H1 (cell line): ENCODE data around the gene OTOL1. TPM values are rescaled to one million over a fixed set of nuclear protein-coding genes. Genes with fewer than 3 reads are reported as not detected.

Experiments used
- CTCF ChIA-PET: fragments of 300-600 bp; sonication (Branson Sonifier 250); formaldehyde crosslinking; loops from one replicate; lab custom pipeline; 2021; ENCODE audit not compliant: partially characterized antibody; lab: Charles Lee
- POLR2A ChIA-PET: fragments of 300-600 bp; sonication (Branson Sonifier 250); formaldehyde crosslinking; loops from one replicate; lab custom pipeline; 2021; ENCODE audit warnings: inconsistent platforms; ENCODE audit not compliant: partially characterized antibody; lab: Charles Lee
- DNase-seq, 2 experiments: peaks; one replicate each; pipeline versions ENCODE4 v3.0.0 to v3.0.0-alpha.2; 2010 to 2022; ENCODE audit warnings: low spot score in 2 of 2, low read depth in 1 of 2, mixed read lengths in 1 of 2
- FAIRE-seq: peaks from 2 replicates; lab custom pipeline; 2011; peaks lifted over from hg19 to GRCh38; lab: Jason Lieb, UNC
- H2AFZ ChIP-seq: 2 replicates; pipeline ENCODE4 v1.8.1; 2012; ENCODE audit warnings: low read length, inconsistent platforms
- H2AK5ac ChIP-seq: 2 replicates; pipeline ENCODE4 v1.6.1; 2013; ENCODE audit warnings: low read depth, low read length
- H2BK120ac ChIP-seq: replicated peaks from 2 replicates; pipeline ENCODE3; 2013; ENCODE audit warnings: low read depth, low read length, inconsistent platforms
- H2BK12ac ChIP-seq: 2 replicates; pipeline ENCODE4 v1.6.1; 2013; ENCODE audit warnings: low read depth, low read length
- H2BK15ac ChIP-seq: 2 replicates; pipeline ENCODE4 v1.6.1; 2013; ENCODE audit warnings: low read length
- H2BK20ac ChIP-seq: 2 replicates; pipeline ENCODE4 v1.6.1; 2013; ENCODE audit warnings: low read length
- H2BK5ac ChIP-seq: 2 replicates; pipeline ENCODE4 v1.6.1; 2013; ENCODE audit warnings: low read depth, low read length
- H3K14ac ChIP-seq: 2 replicates; pipeline ENCODE4 v1.6.1; 2013; ENCODE audit warnings: inconsistent platforms; ENCODE audit not compliant: insufficient read length
- H3K18ac ChIP-seq: 2 replicates; pipeline ENCODE4 v1.6.1; 2013; ENCODE audit warnings: low read length; ENCODE audit errors: extremely low read depth
- H3K23ac ChIP-seq: 2 replicates; pipeline ENCODE4 v1.6.1; 2013; ENCODE audit warnings: inconsistent platforms; ENCODE audit not compliant: insufficient read length
- H3K23me2 ChIP-seq: 2 replicates; pipeline ENCODE4 v1.6.1; 2013; ENCODE audit warnings: low read depth, low read length
- H3K27ac ChIP-seq: 2 replicates; pipeline ENCODE4 v1.6.1; 2011; ENCODE audit warnings: low read depth, low read length, inconsistent platforms
- H3K27me3 ChIP-seq, 4 experiments: replicated peaks in 1 of 4; 1 replicate in 1 of 4; 2 replicates in 3 of 4; pipeline versions ENCODE4 v1.6.1 to v1.8.1; 2011 to 2013; ENCODE audit warnings: low read length in 3 of 4, mild to moderate bottlenecking in 3 of 4, inconsistent platforms in 2 of 4, mixed read lengths in 2 of 4, moderate library complexity in 1 of 4; ENCODE audit not compliant: control insufficient read depth in 3 of 4, insufficient read depth in 3 of 4; ENCODE audit errors: extremely low read depth in 1 of 4
- H3K36me3 ChIP-seq, 4 experiments: 2 replicates each; pipeline versions ENCODE4 v1.6.1 to v1.8.1; 2011 to 2013; ENCODE audit warnings: mild to moderate bottlenecking in 4 of 4, low read length in 3 of 4, moderate library complexity in 2 of 4, control low read depth in 1 of 4, inconsistent platforms in 1 of 4; ENCODE audit not compliant: insufficient read depth in 4 of 4, control insufficient read depth in 2 of 4
- H3K4ac ChIP-seq: replicated peaks from 2 replicates; pipeline ENCODE3; 2013; ENCODE audit warnings: low read length, low read depth, mixed read lengths, inconsistent platforms; ENCODE audit not compliant: insufficient read length
- H3K4me1 ChIP-seq, 4 experiments: replicated peaks in 1 of 4; 1 replicate in 1 of 4; 2 replicates in 3 of 4; pipeline versions ENCODE4 v1.6.1 to v1.8.1; 2011 to 2013; ENCODE audit warnings: low read length in 3 of 4, inconsistent platforms in 2 of 4, mixed read lengths in 1 of 4; ENCODE audit not compliant: insufficient read depth in 4 of 4, control insufficient read depth in 3 of 4
- H3K4me2 ChIP-seq, 2 experiments: 2 replicates each; pipeline versions ENCODE4 v1.6.1 to v1.8.1; 2011 to 2013; ENCODE audit warnings: low read depth in 2 of 2, low read length in 2 of 2, control low read depth in 1 of 2, inconsistent platforms in 1 of 2, mild to moderate bottlenecking in 1 of 2; ENCODE audit not compliant: insufficient read depth in 1 of 2
- H3K4me3 ChIP-seq, 4 experiments: fragments of 200-600, 300-600 bp in 1 of 4; sonication (generic), shearing (Covaris generic), sonication (Bioruptor Twin) in 1 of 4; 2 replicates each; pipeline versions ENCODE4 v1.5.1 to v1.8.1; 2011 to 2016; ENCODE audit warnings: low read length in 4 of 4, low read depth in 3 of 4, control low read depth in 2 of 4, inconsistent platforms in 2 of 4, mild to moderate bottlenecking in 2 of 4, mixed read lengths in 1 of 4, moderate library complexity in 1 of 4; ENCODE audit not compliant: insufficient read depth in 2 of 4; ENCODE audit errors: extremely low read depth in 1 of 4
- H3K56ac ChIP-seq: replicated peaks from 2 replicates; pipeline ENCODE3; 2013; ENCODE audit warnings: low read depth, mild to moderate bottlenecking, mixed read lengths, low read length, inconsistent platforms; ENCODE audit not compliant: insufficient read length
- H3K79me1 ChIP-seq: 2 replicates; pipeline ENCODE4 v1.6.1; 2013; ENCODE audit warnings: low read depth, low read length, control low read depth
- H3K79me2 ChIP-seq, 2 experiments: 2 replicates each; pipeline versions ENCODE4 v1.6.1 to v1.8.1; 2012 to 2013; ENCODE audit warnings: low read length in 2 of 2, mild to moderate bottlenecking in 2 of 2, inconsistent platforms in 1 of 2; ENCODE audit not compliant: insufficient read depth in 2 of 2, control insufficient read depth in 1 of 2
- H3K9ac ChIP-seq, 4 experiments: replicated peaks in 1 of 4; 1 replicate in 1 of 4; 2 replicates in 3 of 4; pipeline versions ENCODE4 v1.6.1 to v1.8.1; 2011 to 2013; ENCODE audit warnings: low read depth in 3 of 4, low read length in 3 of 4, control low read depth in 2 of 4, mild to moderate bottlenecking in 2 of 4, moderate library complexity in 2 of 4, inconsistent platforms in 1 of 4; ENCODE audit errors: extremely low read depth in 1 of 4
- H3K9me3 ChIP-seq, 2 experiments: 2 replicates each; pipeline versions ENCODE4 v1.6.1 to v1.8.1; 2012 to 2013; ENCODE audit warnings: mild to moderate bottlenecking in 2 of 2, moderate library complexity in 2 of 2, control low read depth in 1 of 2, inconsistent platforms in 1 of 2, low read depth in 1 of 2, low read length in 1 of 2, mixed read lengths in 1 of 2; ENCODE audit not compliant: insufficient read depth in 2 of 2
- H4K20me1 ChIP-seq, 2 experiments: replicated peaks in 1 of 2; 2 replicates each; pipeline versions ENCODE3 to v1.8.1; 2011 to 2013; ENCODE audit warnings: inconsistent platforms in 2 of 2, low read length in 2 of 2, mild to moderate bottlenecking in 1 of 2; ENCODE audit not compliant: insufficient read depth in 2 of 2, control insufficient read depth in 1 of 2
- H4K5ac ChIP-seq: 2 replicates; pipeline ENCODE4 v1.6.1; 2013; ENCODE audit warnings: low read length, low read depth, mixed read lengths, inconsistent platforms; ENCODE audit not compliant: insufficient read length
- H4K8ac ChIP-seq: 2 replicates; pipeline ENCODE4 v1.8.0; 2013; ENCODE audit warnings: mild to moderate bottlenecking, moderate library complexity, low read length, inconsistent platforms; ENCODE audit not compliant: insufficient read depth; ENCODE audit errors: extremely low read depth
- H4K91ac ChIP-seq: replicated peaks from 2 replicates; pipeline ENCODE3; 2013; ENCODE audit warnings: low read length, mixed read lengths, inconsistent platforms; ENCODE audit not compliant: insufficient read length
- BACH1 ChIP-seq: IDR thresholded peaks from 2 replicates; pipeline ENCODE4 v1.6.1; 2012; ENCODE audit warnings: low read length, improper control_type of control experiment
- BCL11A ChIP-seq, 2 experiments: IDR thresholded peaks; one replicate each; pipeline ENCODE4 v1.6.1; 2011; ENCODE audit warnings: low read depth in 2 of 2, low read length in 2 of 2, mild to moderate bottlenecking in 2 of 2
- CTBP2 ChIP-seq: IDR thresholded peaks from 2 replicates; pipeline ENCODE4 v1.7.0; 2011; ENCODE audit warnings: borderline replicate concordance, mild to moderate bottlenecking, moderate library complexity, mixed read lengths, low read length; ENCODE audit not compliant: insufficient read depth, insufficient read length
- EZH2 ChIP-seq: fragments of 200-600 bp; sonication (generic); IDR thresholded peaks from 2 replicates; pipeline ENCODE4 v1.7.1; 2012; ENCODE audit warnings: low read depth, mild to moderate bottlenecking, moderate library complexity, low read length, inconsistent platforms; ENCODE audit not compliant: severe bottlenecking
- FOSL1 ChIP-seq: IDR thresholded peaks from 2 replicates; pipeline ENCODE4 v1.6.1; 2011; ENCODE audit warnings: mild to moderate bottlenecking, low read depth, low read length, moderate library complexity; ENCODE audit not compliant: insufficient read depth
- GABPA ChIP-seq: IDR thresholded peaks from 2 replicates; pipeline ENCODE4 v1.6.1; 2011; ENCODE audit warnings: mild to moderate bottlenecking, low read length, moderate library complexity, borderline replicate concordance; ENCODE audit not compliant: insufficient read depth
- KDM4A ChIP-seq: IDR thresholded peaks from one replicate; pipeline ENCODE4 v1.7.1; 2012; ENCODE audit warnings: low read depth, mild to moderate bottlenecking, moderate library complexity, low read length, inconsistent platforms; ENCODE audit not compliant: severe bottlenecking
- RBBP5 ChIP-seq: IDR thresholded peaks from 2 replicates; pipeline ENCODE4 v1.7.1; 2012; ENCODE audit warnings: low read depth, mild to moderate bottlenecking, inconsistent platforms, low read length, moderate library complexity, borderline replicate concordance
- SIN3A ChIP-seq, 2 experiments: IDR thresholded peaks in 1 of 2; conservative IDR thresholded peaks in 1 of 2; 2 replicates each; pipeline ENCODE4 v1.6.1; 2011 to 2012; ENCODE audit warnings: low read length in 2 of 2, improper control_type of control experiment in 1 of 2, low read depth in 1 of 2, mild to moderate bottlenecking in 1 of 2
- YY1 ChIP-seq: IDR thresholded peaks from 2 replicates; pipeline ENCODE4 v1.6.1; 2011; ENCODE audit warnings: low read depth, mild to moderate bottlenecking, low read length
- WGBS, 2 experiments: shearing (Covaris generic) in 1 of 2; methylation state at CpG; one replicate each; pipeline versions ENCODE4 v1.1.6 to v1.1.7; 2013 to 2015; ENCODE audit warnings: low lambda C conversion rate in 2 of 2, mixed read lengths in 2 of 2, inconsistent platforms in 1 of 2, low coverage in 1 of 2, missing lambda C conversion rate in 1 of 2; ENCODE audit not compliant: insufficient replicate concordance in 2 of 2, insufficient coverage in 1 of 2, insufficient read length in 1 of 2; ENCODE audit errors: extremely low coverage in 1 of 2, missing lambda C conversion rate in 1 of 2; 5-methylcytosine and 5-hydroxymethylcytosine counted together
- polyA plus RNA-seq, 7 experiments: library from polyadenylated mRNA; depleted of rRNA in 3 of 7; stranded (reverse) in 5 of 7; unstranded in 2 of 7; fragments of >200 nt in 5 of 7; fragments of 200-250 nt in 2 of 7; gene quantifications; 1 replicate in 5 of 7; 2 replicates in 1 of 7; 4 replicates in 1 of 7; pipeline versions ENCODE4 v1.2.1 to v1.2.3, GENCODE V29; 2011 to 2013; ENCODE audit warnings: missing spikeins in 2 of 7, mixed read lengths in 2 of 7
- total RNA-seq: library from RNA; stranded (reverse); fragmentation: NEBNext Ultra II Directional; extraction: Animal tissue kit (Norgen Biotek cat#: 25700); gene quantifications from 2 replicates; pipeline ENCODE4 v1.2.1, GENCODE V29; 2021
- TF ChIP-seq, protein P1 (sequence below): IDR thresholded peaks from 2 replicates; pipeline ENCODE4 v1.6.1; 2011; ENCODE audit warnings: low read depth, mild to moderate bottlenecking, low read length; ENCODE audit not compliant: insufficient read depth
- TF ChIP-seq, protein P2 (sequence below): IDR thresholded peaks from 2 replicates; pipeline ENCODE4 v1.6.1; 2012; ENCODE audit warnings: inconsistent platforms

OTOL1 gene
- total and polyA plus RNA-seq, 2 of the 8 experiments (the other 6 are each of a cell fraction or from before 2014, with no cell fraction given): not detected

DNA sequence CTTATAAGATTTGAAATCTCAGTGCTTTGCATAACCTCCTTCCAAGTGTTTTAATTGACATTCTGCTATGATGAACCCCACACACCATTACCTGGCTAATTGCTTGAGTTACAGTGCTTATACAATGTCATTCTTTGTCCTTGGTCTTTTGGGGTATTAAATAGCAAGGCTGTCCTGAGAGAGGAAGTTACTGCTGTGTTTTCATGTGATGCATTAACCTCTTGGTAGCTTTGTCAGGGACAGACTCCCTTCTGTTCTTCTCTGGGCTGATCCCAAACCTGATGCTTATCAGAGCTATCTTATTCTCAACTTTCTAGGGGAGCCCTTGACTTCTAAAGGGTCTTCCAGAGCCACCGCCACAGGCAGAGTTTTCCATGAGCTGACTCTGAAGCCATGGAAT, 12.4 kb upstream of the OTOL1 start:
- POLR2A ChIA-PET: no interaction called here

More for the DNA sequence above, 12.4 kb upstream of the OTOL1 start:
- Histone ChIP-seq H3K4me3 (no peak overlapping the region), H2BK12ac (no peak overlapping the region), H4K91ac (no peak overlapping the region), H3K79me1 (no peaks in the 10 kb centered on the region), H3K27ac (no peak overlapping the region), H2AFZ (no peak overlapping the region), H3K9me3 (no peaks in the 10 kb centered on the region), H3K56ac (no peak overlapping the region), H3K4me2 (no peak overlapping the region), H3K9ac (no peak overlapping the region), H3K4me1 (no peaks in the 10 kb centered on the region), H2BK20ac (no peak overlapping the region), H3K23me2 (no peaks in the 10 kb centered on the region), H4K20me1 (no peaks in the 10 kb centered on the region), H3K23ac (no peak overlapping the region), H2AK5ac (no peak overlapping the region), H3K79me2 (no peaks in the 10 kb centered on the region), H3K27me3 (no peaks in the 10 kb centered on the region), H4K8ac (no peak overlapping the region), H2BK15ac (no peak overlapping the region), H3K14ac (no peak overlapping the region), H2BK5ac (no peak overlapping the region), H3K36me3 (no peaks in the 10 kb centered on the region), H3K4ac (no peak overlapping the region), H4K5ac (no peak overlapping the region), H3K18ac (no peak overlapping the region), H2BK120ac (no peak overlapping the region)
- CTCF ChIA-PET: no interaction called here
- no peak for DNase-seq
- TF ChIP-seq, protein P1, sequence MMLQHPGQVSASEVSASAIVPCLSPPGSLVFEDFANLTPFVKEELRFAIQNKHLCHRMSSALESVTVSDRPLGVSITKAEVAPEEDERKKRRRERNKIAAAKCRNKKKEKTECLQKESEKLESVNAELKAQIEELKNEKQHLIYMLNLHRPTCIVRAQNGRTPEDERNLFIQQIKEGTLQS: no peak
- TF ChIP-seq KDM4A: no peak
- no peak for TF ChIP-seq GABPA
- TF ChIP-seq YY1: no peak
- TF ChIP-seq BCL11A (IDR thresholded peaks at IDR 0.05; ENCODE audit: low read depth in 2 of 2, low read length in 2 of 2): no peak
- no peak for TF ChIP-seq FOSL1
- TF ChIP-seq, protein P2, sequence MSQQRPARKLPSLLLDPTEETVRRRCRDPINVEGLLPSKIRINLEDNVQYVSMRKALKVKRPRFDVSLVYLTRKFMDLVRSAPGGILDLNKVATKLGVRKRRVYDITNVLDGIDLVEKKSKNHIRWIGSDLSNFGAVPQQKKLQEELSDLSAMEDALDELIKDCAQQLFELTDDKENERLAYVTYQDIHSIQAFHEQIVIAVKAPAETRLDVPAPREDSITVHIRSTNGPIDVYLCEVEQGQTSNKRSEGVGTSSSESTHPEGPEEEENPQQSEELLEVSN: no peak
- no peak for TF ChIP-seq BACH1
- no peak for TF ChIP-seq CTBP2
- no peak for TF ChIP-seq SIN3A (conservative IDR thresholded peaks at IDR 0.05 in 1 of 2, IDR thresholded peaks at IDR 0.05 in 1 of 2; ENCODE audit: low read depth in 1 of 2, low read length in 2 of 2)
- no peak for TF ChIP-seq EZH2
- no peak for TF ChIP-seq RBBP5
- WGBS, 2 experiments: 92% methylated on average over 1 of the region's 1 CpG; no CpG with 5 or more reads in 1 of the 2 experiments
- no peak for FAIRE-seq
